HCT116 (cell line): ENCODE data around the gene FAM83E. TPM values are rescaled to one million over a fixed set of nuclear protein-coding genes. Genes with fewer than 3 reads are reported as not detected.

Experiments
- ATAC-seq: fragments of 200-7000 bp; cut with Tn5 transposase; 2 replicates; pipeline ENCODE4 v1.9.1; 2020; ENCODE audit warnings: mild to moderate bottlenecking, moderate library complexity
- BruUV-seq: library from RNA; stranded (reverse); fragments of 400-500 nt; replicated peaks from 2 replicates; lab custom pipeline; 2021; lab: Mats Ljungman, UMichigan
- CTCF ChIA-PET: fragments of 300-600 bp; sonication (Branson Sonifier 250); formaldehyde crosslinking; loops from one replicate; lab custom pipeline; 2021; ENCODE audit warnings: antibody characterized with exemption; lab: Charles Lee
- POLR2A ChIA-PET: fragments of 300-600, 350-600 bp; sonication (Branson Sonifier 250); formaldehyde crosslinking; loops from one replicate; lab custom pipeline; 2021; ENCODE audit warnings: antibody characterized with exemption; lab: Charles Lee
- RAD21 ChIA-PET, 2 experiments: fragments of 300-600 bp; sonication (Branson Sonifier 250); formaldehyde crosslinking; loops; one replicate each; lab custom pipeline; 2023; ENCODE audit warnings: low total read pairs in 2 of 2; ENCODE audit not compliant: uncharacterized antibody in 2 of 2, unreplicated experiment in 2 of 2, low non-redundant PET in 1 of 2; lab: Charles Lee
- DNase-seq: peaks from one replicate; pipeline ENCODE4 v3.0.0-alpha.2; 2010; ENCODE audit warnings: low read depth, low spot score
- H2AFZ ChIP-seq: fragments of 200-600 bp; shearing (Covaris generic), sonication (generic); 2 replicates; pipeline ENCODE4 v1.6.1; 2017; ENCODE audit warnings: low read depth, mixed run types, mixed read lengths, antibody characterized with exemption, low read length; ENCODE audit not compliant: poor library complexity, severe bottlenecking
- H3K27ac ChIP-seq: 2 replicates; pipeline ENCODE4 v1.5.1; 2012; ENCODE audit warnings: low read depth, low read length
- H3K27me3 ChIP-seq: fragments of 200-600 bp; sonication (generic); 2 replicates; pipeline ENCODE4 v1.6.1; 2016; ENCODE audit warnings: mixed run types, low read length, mixed read lengths; ENCODE audit not compliant: insufficient read depth
- H3K36me3 ChIP-seq, 2 experiments: fragments of 200-500 bp in 1 of 2; fragments of 200-600 bp in 1 of 2; sonication (Bioruptor generic) in 1 of 2; sonication (generic) in 1 of 2; 2 replicates each; pipeline versions ENCODE4 v1.5.1 to v1.6.1; 2014 to 2016; ENCODE audit warnings: low read length in 2 of 2, inconsistent platforms in 1 of 2, mixed read lengths in 1 of 2, mixed run types in 1 of 2; ENCODE audit not compliant: insufficient read depth in 2 of 2, control insufficient read depth in 1 of 2
- H3K4me1 ChIP-seq, 2 experiments: fragments of 200-600 bp in 1 of 2; sonication (generic) in 1 of 2; 2 replicates each; pipeline versions ENCODE4 v1.5.1 to v1.6.1; 2012 to 2017; ENCODE audit warnings: low read length in 2 of 2, inconsistent platforms in 1 of 2, mild to moderate bottlenecking in 1 of 2, mixed read lengths in 1 of 2, mixed run types in 1 of 2, moderate library complexity in 1 of 2; ENCODE audit not compliant: insufficient read depth in 2 of 2, control insufficient read depth in 1 of 2
- H3K4me2 ChIP-seq: fragments of 200-600 bp; sonication (generic); 2 replicates; pipeline ENCODE4 v1.6.1; 2017; ENCODE audit warnings: mixed run types, low read length, mixed read lengths
- H3K4me3 ChIP-seq, 2 experiments: fragments of 200-600 bp in 1 of 2; sonication (generic) in 1 of 2; replicated peaks in 1 of 2; 2 replicates each; pipeline ENCODE4 v1.5.1; 2011 to 2016; ENCODE audit warnings: low read length in 2 of 2, control low read depth in 1 of 2, low read depth in 1 of 2, mild to moderate bottlenecking in 1 of 2, mixed read lengths in 1 of 2, mixed run types in 1 of 2
- H3K79me2 ChIP-seq: fragments of 200-600 bp; sonication (generic); 2 replicates; pipeline ENCODE4 v1.6.1; 2017; ENCODE audit warnings: mild to moderate bottlenecking, mixed run types, low read length, moderate library complexity, mixed read lengths; ENCODE audit not compliant: insufficient read depth
- H3K9ac ChIP-seq: fragments of 200-600 bp; sonication (generic); 2 replicates; pipeline ENCODE4 v1.6.1; 2016; ENCODE audit warnings: low read length, mixed read lengths
- H3K9me2 ChIP-seq: fragments of 200-600 bp; sonication (generic), shearing (Covaris generic); 2 replicates; pipeline ENCODE4 v1.6.1; 2017; ENCODE audit warnings: mixed run types, mild to moderate bottlenecking, moderate library complexity; ENCODE audit not compliant: insufficient read depth
- H3K9me3 ChIP-seq, 2 experiments: fragments of 200-500 bp in 1 of 2; fragments of 200-600 bp in 1 of 2; sonication (Bioruptor generic) in 1 of 2; sonication (generic) in 1 of 2; 2 replicates each; pipeline ENCODE4 v1.6.1; 2014 to 2017; ENCODE audit warnings: low read length in 2 of 2, mixed read lengths in 2 of 2, inconsistent platforms in 1 of 2, low read depth in 1 of 2, mild to moderate bottlenecking in 1 of 2, mixed run types in 1 of 2, moderate library complexity in 1 of 2; ENCODE audit not compliant: control insufficient read depth in 1 of 2, insufficient read depth in 1 of 2
- H4K20me1 ChIP-seq: fragments of 200-600 bp; sonication (generic), shearing (Covaris generic); 2 replicates; pipeline ENCODE4 v1.6.1; 2017; ENCODE audit warnings: mixed run types, mild to moderate bottlenecking, moderate library complexity; ENCODE audit not compliant: insufficient read depth
- CBX3 ChIP-seq: IDR thresholded peaks from 2 replicates; pipeline ENCODE4 v1.6.1; 2012; ENCODE audit warnings: low read depth
- CEBPB ChIP-seq: IDR thresholded peaks from 2 replicates; pipeline ENCODE4 v1.6.1; 2012; ENCODE audit warnings: low read depth
- CTCF ChIP-seq, 3 experiments: fragments of 200-600 bp in 1 of 3; sonication (generic) in 1 of 3; IDR thresholded peaks in 2 of 3; conservative IDR thresholded peaks in 1 of 3; 2 replicates each; pipeline ENCODE4 v1.5.1; 2012 to 2017; ENCODE audit warnings: low read depth in 2 of 3, low read length in 2 of 3, antibody characterized with exemption in 1 of 3, borderline replicate concordance in 1 of 3, control low read depth in 1 of 3, mild to moderate bottlenecking in 1 of 3, mixed read lengths in 1 of 3, mixed run types in 1 of 3, moderate library complexity in 1 of 3; ENCODE audit not compliant: insufficient read depth in 1 of 3
- EZH2 ChIP-seq: fragments of 200-600 bp; sonication (generic); IDR thresholded peaks from 2 replicates; pipeline ENCODE4 v1.6.1; 2017; ENCODE audit warnings: antibody characterized with exemption, mixed run types
- POLR2A ChIP-seq: IDR thresholded peaks from 2 replicates; pipeline ENCODE4 v1.7.0; 2011; ENCODE audit warnings: borderline replicate concordance; ENCODE audit not compliant: insufficient read depth, insufficient read length; ENCODE audit errors: extremely low read depth
- POLR2AphosphoS5 ChIP-seq: IDR thresholded peaks from 2 replicates; pipeline ENCODE4 v1.6.1; 2011; ENCODE audit warnings: mild to moderate bottlenecking, low read depth, low read length, moderate library complexity
- SRF ChIP-seq: IDR thresholded peaks from 2 replicates; pipeline ENCODE4 v1.6.1; 2012; ENCODE audit warnings: low read depth
- TCF7L2 ChIP-seq: IDR thresholded peaks from 2 replicates; pipeline ENCODE4 v1.7.0; 2011; ENCODE audit warnings: borderline replicate concordance, inconsistent platforms; ENCODE audit not compliant: insufficient read depth, insufficient read length; ENCODE audit errors: extremely low read depth
- ZBTB33 ChIP-seq: IDR thresholded peaks from 2 replicates; pipeline ENCODE4 v1.6.1; 2011; ENCODE audit warnings: mild to moderate bottlenecking, low read length, moderate library complexity; ENCODE audit not compliant: insufficient replicate concordance; ENCODE audit errors: extremely low read depth
- ZNF274 ChIP-seq: fragments of 200-500 bp; sonication (Bioruptor generic); IDR thresholded peaks from 2 replicates; pipeline ENCODE4 v1.6.1; 2014; ENCODE audit warnings: mild to moderate bottlenecking, low read depth, low read length, inconsistent platforms
- intact Hi-C: fragments of 100-400 bp; cut with micrococcal nuclease; formaldehyde crosslinking; loops from 2 replicates; pipeline ENCODE4 v1.10.0; 2022
- total RNA-seq: library from RNA; stranded (reverse); gene quantifications from one replicate; pipeline ENCODE4 v1.2.1, GENCODE V29; 2021; ENCODE audit not compliant: unreplicated experiment

The FAM83E gene
- total RNA-seq, 1 experiment from 2014 or later = 6.8 TPM

- TF ChIP-seq ZBTB33 = no peak
- no peak for TF ChIP-seq ZNF274
- no peak for TF ChIP-seq CEBPB
- no peak for TF ChIP-seq EZH2
- TF ChIP-seq CBX3 = no peak
- TF ChIP-seq, all 23 proteins: peak for 0
Observed at GRCh38 chr19:48638831-48639381, 24.0 kb upstream of the FAM83E start (continued).

GRCh38 chr19:48637948-48638830 lies 23.3 kb upstream of the FAM83E start:
- Histone ChIP-seq H3K4me1 (peaks cover 22 to 61% of the 10 kb centered on the region in 2 experiments), H3K9ac (peak overlapping the region; percentile 96), H3K9me2 (no peaks in the 10 kb centered on the region), H3K27me3 (no peaks in the 10 kb centered on the region), H3K79me2 (peaks cover 17% of the 10 kb centered on the region), H3K27ac (peak overlapping the region; percentile 95), H2AFZ (no peak overlapping the region), H3K4me2 (peak overlapping the region; percentile 93), H3K9me3 (no peaks in the 10 kb centered on the region), H3K36me3 (no peaks in the 10 kb centered on the region), H3K4me3 (peak overlapping the region; percentile 57 to 83), H4K20me1 (no peaks in the 10 kb centered on the region)
- peak; percentile 52 for ATAC-seq
- intact Hi-C loops = no loop called here
- ChIA-PET RAD21 (no interaction called here), POLR2A (interaction anchor here (0.7 to 2.3 kb wide), 4 partner anchors 8 to 22 kb away, joined by 3 to 16 read pairs (median 8); partner anchors contain the start of genes CA11, RPL18 and SPHK2), CTCF (interaction anchor here (0.6 kb wide), 1 partner anchor 8 kb away, joined by 5 read pairs; the partner anchor contains the start of gene CA11)
- no TSS peak for BruUV-seq
- peak; percentile 51 for TF ChIP-seq POLR2A
- TF ChIP-seq CTCF (IDR thresholded peaks at IDR 0.05 in 2 of 3, conservative IDR thresholded peaks at IDR 0.05 in 1 of 3; ENCODE audit: borderline replicate concordance in 1 of 3, insufficient read depth in 1 of 3, low read depth in 2 of 3, low read length in 2 of 3) = peak in 2 of 3 experiments; percentile 16 to 25; a peak in 2 of 6 replicates
- peak; percentile 72 for TF ChIP-seq POLR2AphosphoS5
- peak; percentile 79 for TF ChIP-seq TCF7L2
- no peak for TF ChIP-seq SRF
- DNase-seq = peak; percentile 98
